ENCODE data around the gene CLDND1.

CLDND1 gene

GRCh38 chr3:98551236-98551635 lies 28.5 kb upstream of the CLDND1 start:
- DNase-seq: no peak

GRCh38 chr3:98550833-98551232 lies 28.1 kb upstream of the CLDND1 start:
- DNase-seq: no peak

- DNase-seq: no peak
Measured at GRCh38 chr3:98548544-98548943, 25.8 kb upstream of the CLDND1 start.

- no peak for DNase-seq
Measured at GRCh38 chr3:98545940-98546339, 23.2 kb upstream of the CLDND1 start.

GRCh38 chr3:98542623-98543022 lies 19.9 kb upstream of the CLDND1 start:
- DNase-seq: no peak

- no peak for DNase-seq
Measured at GRCh38 chr3:98541695-98542094, 19.0 kb upstream of the CLDND1 start.

GRCh38 chr3:98540346-98540745 lies 17.6 kb upstream of the CLDND1 start:
- DNase-seq: peak; percentile 50

GRCh38 chr3:98536456-98537017 lies 13.8 kb upstream of the CLDND1 start:
- DNase-seq: no peak

GRCh38 chr3:98534734-98535133 lies 12.0 kb upstream of the CLDND1 start:
- DNase-seq: no peak

GRCh38 chr3:98534168-98534567 lies 11.5 kb upstream of the CLDND1 start:
- no peak for DNase-seq

- no peak for DNase-seq
Measured at GRCh38 chr3:98532709-98533571, 10.2 kb upstream of the CLDND1 start.

- no peak for DNase-seq
Measured at GRCh38 chr3:98532275-98532637, 9.6 kb upstream of the CLDND1 start.

- DNase-seq: no peak
Measured at GRCh38 chr3:98531622-98532274, 9.0 kb upstream of the CLDND1 start, which contains the start of gene GPR15. Gene GPR15 (plus strand): TSS chr3:98531978. CDS start chr3:98532034, 56 bp downstream.

- DNase-seq: no peak
Measured at GRCh38 chr3:98530676-98531075, 8.0 kb upstream of the CLDND1 start.

- no peak for DNase-seq
Measured at GRCh38 chr3:98529856-98530459, 7.3 kb upstream of the CLDND1 start.

- no peak for DNase-seq
Measured at GRCh38 chr3:98528474-98529346, 6.0 kb upstream of the CLDND1 start.

- peak; percentile 30 for DNase-seq
Measured at GRCh38 chr3:98525494-98525893, 2.8 kb upstream of the CLDND1 start.

- DNase-seq: peak; percentile 59
Measured at GRCh38 chr3:98521897-98522543, 682 bp downstream of the CLDND1 start.

- no peak for DNase-seq
Measured at GRCh38 chr3:98519351-98519750, 3.4 kb downstream of the CLDND1 start.

GRCh38 chr3:98518816-98519215 lies 3.9 kb downstream of the CLDND1 start:
- DNase-seq: no peak

GRCh38 chr3:98514948-98515347 lies 7.8 kb downstream of the CLDND1 start:
- DNase-seq: no peak

GRCh38 chr3:98513736-98514135 lies 9.0 kb downstream of the CLDND1 start:
- DNase-seq: no peak
